Aorta (tissue), 5 donors: ENCODE results near the gene CDIP1. TPM values are rescaled to one million over a fixed set of nuclear protein-coding genes. Genes with fewer than 3 reads are reported as not detected.

ENCODE experiments used
- ATAC-seq: fragments of 200-7000 bp; cut with Tn5 transposase; one replicate; pipeline ENCODE4 v1.9.1; 2022; ENCODE audit warnings: moderate library complexity; ENCODE audit not compliant: low FRiP score
- DNase-seq, 2 donors: peaks; one replicate each; pipeline ENCODE4 v3.0.0-alpha.2; 2020
- H3K27ac ChIP-seq, 2 donors: one replicate each; pipeline ENCODE4 v1.5.1; 2013; ENCODE audit warnings: low read length in 2 of 2, mild to moderate bottlenecking in 2 of 2, moderate library complexity in 2 of 2, control low read depth in 1 of 2, inconsistent platforms in 1 of 2, low read depth in 1 of 2
- H3K27me3 ChIP-seq, 2 donors: one replicate each; pipeline ENCODE4 v1.6.1; 2013; ENCODE audit warnings: control low read depth in 1 of 2, low read length in 1 of 2, mild to moderate bottlenecking in 1 of 2, moderate library complexity in 1 of 2; ENCODE audit not compliant: insufficient read depth in 2 of 2, control insufficient read depth in 1 of 2
- H3K36me3 ChIP-seq, 2 donors: one replicate each; pipeline ENCODE4 v1.6.1; 2013; ENCODE audit warnings: control low read depth in 1 of 2, low read length in 1 of 2, mild to moderate bottlenecking in 1 of 2; ENCODE audit not compliant: insufficient read depth in 2 of 2, control insufficient read depth in 1 of 2
- H3K4me1 ChIP-seq, 2 donors: one replicate each; pipeline ENCODE4 v1.6.1; 2013; ENCODE audit warnings: low read length in 2 of 2, control low read depth in 1 of 2, mild to moderate bottlenecking in 1 of 2, moderate library complexity in 1 of 2; ENCODE audit not compliant: insufficient read depth in 2 of 2, control insufficient read depth in 1 of 2
- H3K4me3 ChIP-seq, 2 donors: one replicate each; pipeline ENCODE4 v1.5.1; 2013; ENCODE audit warnings: low read length in 2 of 2, control low read depth in 1 of 2, mild to moderate bottlenecking in 1 of 2
- H3K9me3 ChIP-seq: one replicate; pipeline ENCODE4 v1.6.1; 2013; ENCODE audit warnings: mild to moderate bottlenecking, low read length; ENCODE audit not compliant: control insufficient read depth
- WGBS, 2 donors: extraction: QIAGEN DNeasy Blood & Tissue Kit; methylation state at CpG; one replicate each; pipeline ENCODE4 v1.1.7; 2013; 5-methylcytosine and 5-hydroxymethylcytosine counted together
- intact Hi-C, 2 donors: fragments of 100-400 bp; cut with DNase I; formaldehyde crosslinking; loops; one replicate each; pipeline versions ENCODE4 v1.14.2 to v1.15.0; 2022
- polyA plus RNA-seq, 2 donors: library from polyadenylated mRNA; stranded (reverse); fragments of 200-250 nt; gene quantifications; one replicate each; pipeline ENCODE4 v1.2.3, GENCODE V29; 2013
- total RNA-seq, 2 donors: library from RNA; stranded (reverse); fragmentation: NEBNext Ultra II Directional; extraction: Animal tissue kit (Norgen Biotek cat#: 25700); gene quantifications; one replicate each; pipeline ENCODE4 v1.2.1, GENCODE V29; 2021
- donor health status: healthy with polysubstance abuse.
- donor health status: Bipolar disorder and iron deficiency.
- donor health status: DM: no; HTN: no; CAD: no.
- donor health status: DM: no; HTN: no; CAD: no.
- donor health status: DM: yes; HTN: yes; CAD: no.

CDIP1 gene
- total and polyA plus RNA-seq, 4 donors = 12.5 to 34.7 (median 21.0) TPM

DNA sequence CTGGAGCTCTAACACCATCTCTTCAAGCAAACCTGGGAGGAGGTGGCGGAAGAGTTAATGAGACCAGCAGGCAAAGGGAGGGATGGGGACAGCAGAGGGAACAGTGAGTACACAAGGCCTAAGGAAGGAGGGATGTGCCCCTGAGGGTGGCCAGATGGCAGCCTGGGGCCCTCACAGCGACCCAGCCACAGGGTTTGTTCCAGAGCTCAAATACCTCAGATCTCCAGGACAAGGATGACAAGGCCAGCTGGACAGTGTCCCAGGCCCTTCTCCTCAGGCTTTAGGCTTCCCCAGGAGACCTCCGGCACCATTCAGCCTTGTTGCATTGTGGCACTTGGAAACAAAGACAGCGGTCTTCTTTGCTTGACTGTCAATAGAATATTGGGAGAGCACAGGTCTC, 14.9 kb downstream of the CDIP1 start:
- Histone ChIP-seq H3K4me1 (no peaks in the 10 kb centered on the region), H3K9me3 (no peaks in the 10 kb centered on the region), H3K36me3 (no peaks in the 10 kb centered on the region), H3K27ac (no peak overlapping the region), H3K27me3 (no peaks in the 10 kb centered on the region), H3K4me3 (no peak overlapping the region)
- intact Hi-C loops = no loop called here
- WGBS, 2 donors = 77 to 80% methylated on average over 4 of the region's 4 CpGs
- ATAC-seq = no peak
- peak in 1 of 2 donors; percentile 27 for DNase-seq

DNA sequence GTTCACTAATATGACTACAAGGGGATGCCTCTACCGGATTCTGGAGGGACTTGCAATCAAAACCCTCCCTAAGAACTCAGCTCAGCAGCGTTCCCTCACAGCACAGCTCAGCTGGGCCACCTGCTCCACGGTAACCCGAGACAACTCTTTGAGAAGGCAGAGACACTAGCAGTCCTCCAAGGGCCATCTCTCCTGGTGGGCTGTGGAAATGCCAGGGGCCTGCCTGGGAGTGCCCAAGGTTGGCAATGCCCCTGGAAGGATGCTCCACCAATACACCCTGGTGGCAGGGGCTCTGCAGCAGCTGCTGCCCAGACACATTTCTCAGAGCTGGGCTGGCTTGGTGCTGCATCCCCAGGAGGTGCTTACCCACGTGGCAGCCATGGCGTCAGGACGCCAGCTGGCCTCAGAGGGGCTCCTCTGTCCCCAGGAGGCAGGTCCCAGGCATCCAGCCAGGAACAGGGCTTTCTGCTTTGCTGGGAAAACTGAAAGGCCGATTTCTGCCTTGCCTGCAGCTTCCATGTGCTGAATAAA, 16.5 kb downstream of the CDIP1 start:
- no peaks in the 10 kb centered on the region for H3K36me3 ChIP-seq
- no peaks in the 10 kb centered on the region for H3K9me3 ChIP-seq
- H3K4me3 ChIP-seq = no peak overlapping the region
- H3K27ac ChIP-seq = no peak overlapping the region
- H3K27me3 ChIP-seq = no peaks in the 10 kb centered on the region
- intact Hi-C loops = no loop called here
- peak; percentile 19 for ATAC-seq
- DNase-seq = peak; percentile 70 to 86
- H3K4me1 ChIP-seq = no peaks in the 10 kb centered on the region
- 33 to 34% methylated on average over 8 of the region's 8 CpGs for WGBS, 2 donors

GRCh38 chr16:4520913-4521312, 17.7 kb downstream of the CDIP1 start:
- 74 to 76% methylated on average over 7 of the region's 7 CpGs for WGBS, 2 donors
- DNase-seq (no peak), ATAC-seq (no peak)
- Histone ChIP-seq H3K9me3 (no peaks in the 10 kb centered on the region), H3K27me3 (no peaks in the 10 kb centered on the region), H3K4me3 (no peak overlapping the region), H3K36me3 (no peaks in the 10 kb centered on the region), H3K4me1 (no peaks in the 10 kb centered on the region), H3K27ac (no peak overlapping the region)
- intact Hi-C loops = no loop called here

- ATAC-seq (no peak), DNase-seq (peak; percentile 35 to 53)
- no peaks in the 10 kb centered on the region for H3K27me3 ChIP-seq
- WGBS, 2 donors = 89 to 90% methylated on average over 15 of the region's 15 CpGs
- H3K36me3 ChIP-seq = no peaks in the 10 kb centered on the region
- no peaks in the 10 kb centered on the region for H3K4me1 ChIP-seq
- H3K4me3 ChIP-seq = no peak overlapping the region
- intact Hi-C loops = no loop called here
- no peaks in the 10 kb centered on the region for H3K9me3 ChIP-seq
- no peak overlapping the region for H3K27ac ChIP-seq
These were observed 19.1 kb downstream of the CDIP1 start for GRCh38 chr16:4519274-4520058.

DNA sequence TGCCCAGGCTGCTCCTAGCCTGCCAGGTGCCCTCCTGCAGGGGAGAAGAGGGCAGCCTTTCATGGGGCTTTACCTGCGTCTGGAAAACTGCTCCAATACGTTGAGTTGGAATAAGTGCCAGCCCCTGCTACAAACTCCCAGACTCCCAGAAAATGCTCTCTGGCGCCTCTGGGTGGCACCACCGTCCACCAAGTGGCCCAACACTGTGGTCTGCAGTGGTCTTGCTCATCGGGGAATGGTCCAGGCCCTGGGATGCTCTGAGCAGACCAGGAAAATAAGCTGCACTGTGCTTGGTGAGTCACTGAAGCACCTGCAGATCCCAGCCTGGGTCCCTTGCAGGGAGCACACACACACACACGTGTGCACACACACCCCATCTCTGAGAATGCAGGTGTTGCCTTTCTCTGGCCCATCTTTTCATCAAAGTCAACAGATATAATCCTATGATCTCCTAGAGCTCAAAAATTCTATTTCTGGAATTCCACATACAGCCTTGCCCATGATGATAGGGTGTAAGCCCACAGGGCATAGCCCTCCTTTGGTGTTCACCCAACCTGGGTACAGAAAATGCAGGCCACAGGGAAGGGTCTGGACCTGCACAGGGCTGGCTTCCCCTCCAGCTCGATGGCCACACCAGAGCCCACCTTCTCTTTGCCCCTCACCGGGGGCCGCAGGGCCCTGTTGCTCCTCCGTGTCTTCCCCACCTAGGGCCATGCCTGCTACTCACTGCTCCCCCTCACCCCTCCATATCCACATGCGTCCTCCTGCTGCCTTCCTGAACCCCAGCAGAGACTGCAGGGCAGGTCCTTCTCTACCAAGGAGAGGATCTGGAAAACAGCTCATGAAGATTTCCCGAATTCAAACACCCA, 20.5 kb downstream of the CDIP1 start:
- no peaks in the 10 kb centered on the region for H3K4me1 ChIP-seq
- ATAC-seq = no peak

DNA sequence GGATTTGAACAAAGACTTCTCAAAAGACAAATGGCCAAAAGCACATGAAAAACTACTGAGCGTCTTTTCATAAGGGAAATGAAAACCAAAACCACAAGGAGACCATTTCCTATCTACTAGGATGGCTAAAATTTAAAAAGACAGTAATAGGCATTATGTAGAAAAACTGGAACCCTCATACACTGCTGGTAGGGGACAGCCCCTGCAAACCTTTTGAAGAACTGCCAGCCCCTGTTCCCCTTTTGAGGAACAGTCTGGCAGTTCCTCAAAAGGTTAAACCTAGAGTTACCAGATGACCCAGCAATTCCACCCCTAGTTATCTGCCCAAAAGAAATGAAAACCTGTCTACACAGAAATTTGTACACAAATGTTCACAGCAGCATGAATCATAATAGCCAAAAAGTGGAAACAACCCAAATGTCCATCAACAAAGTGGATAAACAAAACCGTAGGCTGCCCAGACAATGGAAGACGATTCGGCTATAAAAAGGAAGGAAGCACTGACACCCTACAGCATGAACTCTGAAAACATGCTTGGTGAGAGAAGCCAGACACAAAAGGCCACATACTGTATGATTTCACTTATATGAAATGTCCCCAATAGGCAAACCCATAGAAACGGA, 22.9 kb downstream of the CDIP1 start:
- no peak for DNase-seq
- Histone ChIP-seq H3K9me3 (no peaks in the 10 kb centered on the region), H3K27ac (no peak overlapping the region), H3K27me3 (no peaks in the 10 kb centered on the region), H3K36me3 (no peaks in the 10 kb centered on the region), H3K4me3 (no peak overlapping the region), H3K4me1 (no peaks in the 10 kb centered on the region)
- no peak for ATAC-seq
- WGBS, 2 donors = 46 to 53% methylated on average over 5 of the region's 5 CpGs
- intact Hi-C loops = no loop called here

More for the DNA sequence above, 20.5 kb downstream of the CDIP1 start:
- peak; percentile 36 to 69 for DNase-seq
- Histone ChIP-seq H3K9me3 (no peaks in the 10 kb centered on the region), H3K36me3 (no peaks in the 10 kb centered on the region), H3K27me3 (no peaks in the 10 kb centered on the region), H3K4me3 (no peak overlapping the region), H3K27ac (no peak overlapping the region)
- intact Hi-C loops = no loop called here
- WGBS, 2 donors = 63% methylated on average over 12 of the region's 12 CpGs

DNA sequence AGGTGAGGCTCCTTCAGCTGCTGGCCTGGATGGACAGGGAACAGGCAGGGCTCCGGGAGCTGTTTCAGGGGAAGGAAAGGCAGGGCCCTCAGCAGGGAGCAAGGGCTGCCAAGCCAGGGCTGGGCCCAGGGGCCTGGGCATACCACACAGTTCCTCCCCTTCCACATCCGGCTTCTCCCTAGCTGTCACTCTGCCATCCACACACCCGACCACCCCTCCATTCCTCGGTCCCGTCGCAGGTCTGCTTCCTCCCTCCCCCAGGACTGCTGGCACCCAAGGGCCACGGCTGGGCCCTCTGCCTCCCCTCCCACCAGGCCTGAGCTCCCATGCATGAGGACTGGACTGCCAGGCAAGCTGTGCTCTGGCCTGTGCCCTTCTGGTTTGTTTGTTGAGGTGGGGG, 24.0 kb downstream of the CDIP1 start:
- Histone ChIP-seq H3K4me1 (no peaks in the 10 kb centered on the region), H3K4me3 (no peak overlapping the region), H3K36me3 (peaks cover 0 to 3% of the 10 kb centered on the region in 2 donors), H3K27ac (peak overlapping the region in 1 of 2 donors; percentile 2), H3K9me3 (no peaks in the 10 kb centered on the region), H3K27me3 (no peaks in the 10 kb centered on the region)
- 18 to 26% methylated on average over 7 of the region's 7 CpGs for WGBS, 2 donors
- ATAC-seq (no peak), DNase-seq (peak in 1 of 2 donors; percentile 49)
- intact Hi-C loops = no loop called here

DNA sequence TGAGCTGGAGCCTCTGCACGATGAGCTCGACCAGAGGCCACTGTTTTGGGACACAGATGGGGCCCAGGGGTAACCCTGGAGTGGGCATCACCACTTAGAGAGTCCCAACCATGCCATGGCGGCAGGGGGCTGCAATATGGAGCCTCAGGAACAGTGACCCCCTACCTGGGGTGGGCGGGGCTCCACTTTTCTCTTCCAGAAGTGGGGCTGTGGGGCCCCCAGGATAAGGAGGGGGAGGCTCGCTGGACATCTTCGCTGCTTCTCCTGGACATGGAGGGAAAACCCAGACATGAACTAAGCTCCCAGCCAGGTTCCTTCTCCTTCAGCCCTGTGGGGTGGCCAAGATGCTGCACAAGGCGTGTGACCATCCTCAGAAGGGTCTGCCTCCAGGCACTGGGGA, 24.7 kb downstream of the CDIP1 start:
- Histone ChIP-seq H3K4me3 (no peak overlapping the region), H3K27ac (no peak overlapping the region), H3K4me1 (no peaks in the 10 kb centered on the region), H3K36me3 (peaks cover 0 to 3% of the 10 kb centered on the region in 2 donors), H3K9me3 (no peaks in the 10 kb centered on the region), H3K27me3 (no peaks in the 10 kb centered on the region)
- no peak for ATAC-seq
- peak in 1 of 2 donors; percentile 30 for DNase-seq
- intact Hi-C loops = no loop called here
- 91 to 92% methylated on average over 7 of the region's 7 CpGs for WGBS, 2 donors
